Epithelial cell of prostate (primary cell): ENCODE data around the gene SRPX2.

ENCODE experiments used
- DNase-seq: peaks from one replicate; pipeline ENCODE4 v3.0.0-alpha.2; 2011; ENCODE audit warnings: low read depth, low spot score
- H3K27ac ChIP-seq: fragments of 450-650 bp; 2 replicates; pipeline ENCODE4 v1.5.1; 2017; ENCODE audit warnings: mild to moderate bottlenecking

SRPX2 gene, protein sequence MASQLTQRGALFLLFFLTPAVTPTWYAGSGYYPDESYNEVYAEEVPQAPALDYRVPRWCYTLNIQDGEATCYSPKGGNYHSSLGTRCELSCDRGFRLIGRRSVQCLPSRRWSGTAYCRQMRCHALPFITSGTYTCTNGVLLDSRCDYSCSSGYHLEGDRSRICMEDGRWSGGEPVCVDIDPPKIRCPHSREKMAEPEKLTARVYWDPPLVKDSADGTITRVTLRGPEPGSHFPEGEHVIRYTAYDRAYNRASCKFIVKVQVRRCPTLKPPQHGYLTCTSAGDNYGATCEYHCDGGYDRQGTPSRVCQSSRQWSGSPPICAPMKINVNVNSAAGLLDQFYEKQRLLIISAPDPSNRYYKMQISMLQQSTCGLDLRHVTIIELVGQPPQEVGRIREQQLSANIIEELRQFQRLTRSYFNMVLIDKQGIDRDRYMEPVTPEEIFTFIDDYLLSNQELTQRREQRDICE

GRCh38 chrX:100643956-100644860 is at the start of gene SRPX2:
Gene SRPX2 (plus strand): TSS chrX:100644199. CDS start chrX:100646323, 2,124 bp downstream.
- H3K27ac ChIP-seq: peak within 1 kb of the TSS; percentile 91

GRCh38 chrX:100596601-100597000 is 47.4 kb upstream of the SRPX2 start:
- DNase-seq: no peak
- no peak overlapping the region for H3K27ac ChIP-seq

More at GRCh38 chrX:100643956-100644860, at the start of gene SRPX2:
- peak; percentile 63 for DNase-seq

DNA sequence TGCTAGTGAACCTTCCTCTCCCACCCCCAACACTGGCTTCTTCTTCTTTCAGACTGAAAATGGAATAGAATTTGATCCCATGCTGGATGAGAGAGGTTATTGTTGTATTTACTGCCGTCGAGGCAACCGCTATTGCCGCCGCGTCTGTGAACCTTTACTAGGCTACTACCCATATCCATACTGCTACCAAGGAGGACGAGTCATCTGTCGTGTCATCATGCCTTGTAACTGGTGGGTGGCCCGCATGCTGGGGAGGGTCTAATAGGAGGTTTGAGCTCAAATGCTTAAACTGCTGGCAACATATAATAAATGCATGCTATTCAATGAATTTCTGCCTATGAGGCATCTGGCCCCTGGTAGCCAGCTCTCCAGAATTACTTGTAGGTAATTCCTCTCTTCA is 44.5 kb upstream of the SRPX2 start:
- no peak overlapping the region for H3K27ac ChIP-seq
- no peak for DNase-seq

DNA sequence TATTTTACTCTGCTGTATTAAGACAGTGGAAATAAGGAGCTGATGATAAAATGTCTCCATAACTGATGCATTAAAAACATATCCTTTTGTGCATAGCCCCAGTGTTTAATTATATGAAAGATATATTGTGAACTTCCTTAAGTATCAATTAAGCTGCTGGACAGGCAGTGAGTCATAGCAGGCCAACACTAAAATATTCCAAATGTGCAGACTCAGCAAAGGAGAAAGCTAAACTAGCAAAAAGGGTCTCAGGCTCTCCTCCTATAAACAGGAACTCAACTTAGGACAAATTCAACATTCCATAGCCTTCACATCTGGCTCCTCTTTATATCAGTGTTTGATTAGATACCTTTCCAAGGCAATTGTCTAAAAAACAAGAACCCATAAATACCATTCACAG is 43.7 kb upstream of the SRPX2 start:
- no peak for DNase-seq
- no peak overlapping the region for H3K27ac ChIP-seq

DNA sequence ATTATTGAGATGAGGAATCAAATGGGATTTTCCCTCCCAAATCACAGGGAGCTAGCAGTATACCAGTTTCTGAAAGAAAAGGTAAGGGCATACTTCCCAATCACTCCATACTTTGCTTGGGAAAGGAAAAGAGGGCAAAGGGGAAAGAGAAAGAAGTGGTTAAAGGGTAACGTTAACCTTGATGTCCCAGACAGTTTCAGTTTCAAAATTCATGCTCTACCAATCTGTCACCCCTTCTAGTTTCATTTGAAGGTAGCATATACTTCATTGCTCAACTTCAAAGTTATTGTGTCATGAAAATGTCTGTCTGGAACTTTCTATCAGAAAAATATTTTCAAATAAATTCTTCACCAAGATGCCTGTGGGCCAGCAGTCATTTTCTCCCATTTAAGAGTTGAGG is 43.2 kb upstream of the SRPX2 start:
- DNase-seq: no peak
- no peak overlapping the region for H3K27ac ChIP-seq

GRCh38 chrX:100606753-100607152 is 37.2 kb upstream of the SRPX2 start:
- DNase-seq: no peak
- no peak overlapping the region for H3K27ac ChIP-seq

- no peak overlapping the region for H3K27ac ChIP-seq
- DNase-seq: no peak
Measured at GRCh38 chrX:100609591-100609990, 34.4 kb upstream of the SRPX2 start.

- H3K27ac ChIP-seq: no peak overlapping the region
- no peak for DNase-seq
Measured at GRCh38 chrX:100611951-100612350, 32.0 kb upstream of the SRPX2 start.

GRCh38 chrX:100615005-100615404 is 29.0 kb upstream of the SRPX2 start:
- DNase-seq: peak; percentile 10
- no peak overlapping the region for H3K27ac ChIP-seq

GRCh38 chrX:100623001-100623400 is 21.0 kb upstream of the SRPX2 start:
- H3K27ac ChIP-seq: no peak overlapping the region
- no peak for DNase-seq

- no peak overlapping the region for H3K27ac ChIP-seq
- DNase-seq: no peak
Measured at GRCh38 chrX:100625985-100626491, 18.0 kb upstream of the SRPX2 start.

DNA sequence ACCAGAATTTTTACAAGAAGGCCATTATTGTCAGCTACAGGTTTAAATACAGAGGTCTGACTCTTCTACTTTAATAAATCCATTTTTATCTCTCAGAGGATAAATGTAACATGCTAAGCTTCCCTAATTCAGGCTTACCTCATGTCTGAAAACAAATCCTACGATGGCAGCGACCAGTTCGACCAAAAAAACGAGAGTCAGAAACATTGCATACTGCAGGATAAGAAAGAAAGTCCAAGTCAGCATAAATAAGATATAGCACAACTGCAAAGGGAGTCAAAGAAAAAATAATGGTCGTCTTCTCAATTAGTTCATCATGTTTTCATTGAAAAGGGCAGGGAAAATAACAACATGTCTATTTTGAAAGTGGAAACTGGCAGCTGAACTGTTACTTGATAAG is 9.0 kb upstream of the SRPX2 start:
- no peak overlapping the region for H3K27ac ChIP-seq
- no peak for DNase-seq

DNA sequence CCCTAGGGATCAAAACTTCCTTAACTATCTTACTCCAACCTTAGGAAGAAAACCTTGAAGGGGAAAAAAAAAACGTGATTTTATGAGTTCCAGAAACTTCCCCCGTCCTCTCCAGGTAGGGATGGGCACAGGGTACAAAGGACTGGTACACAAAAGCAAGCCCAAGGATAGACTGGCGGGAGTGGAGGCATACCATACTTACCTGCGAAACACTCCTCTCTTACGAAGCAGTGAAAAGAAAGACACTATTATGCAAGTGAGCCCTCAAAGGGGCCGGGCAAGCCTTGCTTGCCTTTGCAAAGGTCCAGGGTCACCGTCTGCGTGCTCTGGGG is 8.0 kb upstream of the SRPX2 start:
- no peak for DNase-seq
- H3K27ac ChIP-seq: no peak overlapping the region

- no peak for DNase-seq
- no peak within 1 kb of the TSS for H3K27ac ChIP-seq
Measured at GRCh38 chrX:100636321-100636991, 7.5 kb upstream of the SRPX2 start, which contains the start of gene TSPAN6. Gene TSPAN6 (minus strand): TSS chrX:100636806. CDS start chrX:100636694, 112 bp downstream.

DNA sequence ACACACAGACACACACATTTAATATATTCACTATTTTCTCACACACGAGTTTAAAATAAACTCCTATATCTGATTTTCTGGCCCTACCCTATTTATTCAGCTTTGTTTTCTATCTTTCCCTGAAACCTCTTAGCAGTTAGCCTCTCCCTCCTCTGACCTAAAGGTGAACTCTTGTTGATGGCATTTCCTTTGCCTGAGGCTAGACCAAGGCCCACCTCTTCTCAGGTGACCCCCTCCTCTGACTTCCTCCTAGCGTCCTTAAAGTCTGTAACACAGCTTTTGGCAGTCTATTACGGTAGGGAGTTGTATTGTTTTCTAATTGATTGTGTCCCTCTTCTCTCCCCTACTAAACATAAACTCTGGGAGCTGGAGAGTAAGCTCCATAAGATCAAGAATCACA is 1.7 kb upstream of the SRPX2 start:
- DNase-seq: no peak
- H3K27ac ChIP-seq: peak overlapping the region; percentile 91

DNA sequence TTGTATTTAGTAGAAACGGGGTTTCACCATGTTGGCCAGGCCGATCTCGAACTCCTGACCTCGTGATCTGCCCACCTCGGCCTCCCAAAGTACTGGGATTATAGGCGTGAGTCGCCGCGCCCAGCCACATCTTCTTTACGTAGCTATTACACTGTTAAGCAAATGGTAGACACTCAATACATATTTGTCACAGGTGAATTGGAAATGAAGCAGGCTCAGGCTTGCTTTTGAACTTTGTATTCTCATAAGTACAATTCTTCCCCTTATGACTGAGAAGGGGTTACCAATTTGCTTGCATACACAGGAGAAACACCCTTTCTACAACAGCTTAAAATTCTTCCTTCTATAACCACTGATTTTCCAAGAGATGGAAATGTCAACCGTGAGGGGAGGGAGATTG is 787 bp upstream of the SRPX2 start:
- peak overlapping the region; percentile 91 for H3K27ac ChIP-seq
- peak; percentile 64 for DNase-seq

DNA sequence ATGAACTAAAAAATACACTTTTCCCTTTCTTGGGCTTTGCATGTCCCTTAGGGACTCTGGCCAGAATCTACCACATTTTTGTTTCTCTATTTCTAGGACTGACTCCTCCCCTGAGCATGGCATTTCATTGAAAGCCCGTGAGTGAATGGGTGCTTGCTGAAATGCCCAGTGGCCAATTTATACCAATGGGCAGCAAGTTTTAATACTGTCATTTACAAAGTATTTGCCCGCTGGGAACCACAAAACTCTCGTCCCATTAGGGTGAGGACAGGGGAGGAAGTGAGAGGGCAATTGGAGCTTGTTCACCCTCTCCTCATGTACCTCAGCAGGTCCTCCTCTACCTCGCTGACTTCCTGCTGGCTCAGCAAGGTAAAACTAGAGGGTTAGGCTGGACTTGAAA is 1.1 kb downstream of the SRPX2 start:
- DNase-seq: no peak

GRCh38 chrX:100647095-100647494 is 3.1 kb downstream of the SRPX2 start:
- no peak overlapping the region for H3K27ac ChIP-seq
- no peak for DNase-seq

More for the DNA sequence above, 1.1 kb downstream of the SRPX2 start:
- peak overlapping the region; percentile 91 for H3K27ac ChIP-seq

GRCh38 chrX:100647739-100648138 is 3.7 kb downstream of the SRPX2 start:
- H3K27ac ChIP-seq: no peak overlapping the region
- DNase-seq: no peak
